ENCODE data around the gene GRM5. TPM values are rescaled to one million over a fixed set of nuclear protein-coding genes. Genes with fewer than 3 reads are reported as not detected.
A peak's percentile ranks its signal among the peaks of the same experiment; 100 is the strongest.

GRM5 gene
- total RNA-seq, 4 donors from 2014 or later, result 0.81 TPM; not detected in 3

GRCh38 chr11:88487646-88488045 lies 578.1 kb downstream of the GRM5 start:
- Histone ChIP-seq H3K9me3 (no peaks in the 10 kb centered on the region), H3K27me3 (no peaks in the 10 kb centered on the region), H3K4me1 (no peaks in the 10 kb centered on the region), H3K36me3 (no peaks in the 10 kb centered on the region), H3K27ac (no peak overlapping the region), H3K4me3 (replicated peaks in 1 of 3) (no peak overlapping the region)
- no peak for DNase-seq
- intact Hi-C loops (cut with DNase I), result no loop called here
- WGBS, 2 donors, result 89 to 97% methylated on average over 1 of the region's 1 CpG
- TF ChIP-seq CTCF (IDR thresholded peaks at IDR 0.05), result no peak
- TF ChIP-seq POLR2A (IDR thresholded peaks at IDR 0.05), result no peak

DNA sequence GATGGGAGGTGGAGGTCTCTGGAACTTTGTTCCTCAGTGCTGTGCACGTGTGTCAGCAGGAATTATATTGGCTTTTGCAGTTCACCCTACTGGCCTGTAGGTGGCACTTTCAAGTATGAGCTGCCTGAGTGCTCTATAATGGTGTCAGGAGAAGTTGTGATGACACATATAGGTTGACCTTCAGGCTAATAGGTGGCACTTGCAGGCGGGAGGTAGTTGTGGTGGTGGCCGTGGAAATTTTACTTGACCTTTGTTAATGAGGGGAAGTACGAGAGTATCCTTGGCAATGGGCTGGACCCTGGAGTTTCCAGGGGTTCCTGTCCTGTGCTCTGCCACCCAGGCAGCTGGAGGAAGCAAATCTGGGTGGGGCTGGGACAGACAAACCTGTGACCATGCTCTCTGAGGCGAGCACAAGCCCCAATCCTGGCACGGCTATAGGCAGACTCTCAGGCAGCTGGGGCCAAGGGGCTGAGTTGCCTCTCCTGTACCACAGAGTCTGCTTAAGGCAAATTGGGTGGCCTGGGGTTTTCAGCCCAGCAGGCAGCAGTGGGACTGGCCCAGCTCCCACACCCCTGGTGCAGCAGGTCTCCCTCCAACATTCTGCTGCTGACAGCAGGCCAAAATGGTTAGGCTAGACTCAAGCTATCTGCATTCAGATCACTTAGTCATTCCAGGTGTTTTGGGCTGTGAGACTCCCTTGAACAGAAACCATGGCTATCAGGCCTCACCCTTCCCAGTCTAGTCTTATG lies 580.7 kb downstream of the GRM5 start:
- Histone ChIP-seq H3K4me3 (replicated peaks in 1 of 3) (no peak overlapping the region), H3K9me3 (no peaks in the 10 kb centered on the region), H3K4me1 (no peaks in the 10 kb centered on the region), H3K27me3 (no peaks in the 10 kb centered on the region), H3K36me3 (no peaks in the 10 kb centered on the region), H3K27ac (no peak overlapping the region)
- WGBS, 2 donors, result 63 to 73% methylated on average over 5 to 6 of the region's 6 CpGs
- intact Hi-C loops (cut with DNase I), result no loop called here
- DNase-seq, result no peak
- TF ChIP-seq CTCF (IDR thresholded peaks at IDR 0.05) (peak in 4 of 6 experiments; percentile 36 to 60 (median 48)), POLR2A (IDR thresholded peaks at IDR 0.05) (no peak)

- Histone ChIP-seq H3K36me3 (no peaks in the 10 kb centered on the region), H3K4me1 (no peaks in the 10 kb centered on the region), H3K27me3 (no peaks in the 10 kb centered on the region), H3K9me3 (no peaks in the 10 kb centered on the region), H3K4me3 (replicated peaks in 1 of 3) (no peak overlapping the region), H3K27ac (no peak overlapping the region)
- intact Hi-C loops (cut with DNase I), result no loop called here
- DNase-seq, result no peak
- TF ChIP-seq POLR2A (IDR thresholded peaks at IDR 0.05) (no peak), CTCF (IDR thresholded peaks at IDR 0.05) (no peak)
- WGBS, 2 donors, result 91 to 93% methylated on average over 2 of the region's 2 CpGs
These were observed 582.9 kb downstream of the GRM5 start for GRCh38 chr11:88482871-88483301.

DNA sequence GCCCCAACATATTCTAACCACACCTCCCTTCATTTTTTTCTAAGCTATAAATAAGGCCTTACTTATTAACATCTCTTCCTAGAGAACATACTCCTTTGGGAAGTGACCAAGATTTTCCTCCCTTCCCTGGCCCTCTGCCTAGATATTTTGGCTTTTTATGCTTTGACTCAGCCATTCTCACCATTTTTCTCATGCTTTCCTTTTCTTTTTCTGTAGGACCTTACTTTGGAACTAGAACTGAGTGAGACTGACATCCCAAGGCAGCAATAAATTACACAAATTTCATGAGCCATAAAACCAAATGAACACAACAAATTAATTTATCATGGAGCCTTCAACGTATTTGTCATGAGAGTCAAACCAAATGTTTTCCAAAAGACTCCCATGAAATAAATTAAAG lies 585.6 kb downstream of the GRM5 start:
- Histone ChIP-seq H3K4me3 (replicated peaks in 1 of 3) (no peak overlapping the region), H3K36me3 (no peaks in the 10 kb centered on the region), H3K27me3 (no peaks in the 10 kb centered on the region), H3K9me3 (no peaks in the 10 kb centered on the region), H3K4me1 (no peaks in the 10 kb centered on the region), H3K27ac (no peak overlapping the region)
- no peak for DNase-seq
- TF ChIP-seq POLR2A (IDR thresholded peaks at IDR 0.05), result no peak
- no peak for TF ChIP-seq CTCF (IDR thresholded peaks at IDR 0.05)
- WGBS, 2 donors, result 67 to 71% methylated on average over 1 of the region's 1 CpG
- intact Hi-C loops (cut with DNase I), result no loop called here

GRCh38 chr11:88478136-88478815 lies 587.5 kb downstream of the GRM5 start:
- no peak overlapping the region for H3K4me3 ChIP-seq (replicated peaks in 1 of 3)
- no peaks in the 10 kb centered on the region for H3K27me3 ChIP-seq
- TF ChIP-seq CTCF (IDR thresholded peaks at IDR 0.05), result no peak
- no peak for TF ChIP-seq POLR2A (IDR thresholded peaks at IDR 0.05)
- 57 to 68% methylated on average over 4 of the region's 4 CpGs for WGBS, 2 donors
- H3K27ac ChIP-seq, result no peak overlapping the region
- DNase-seq, result no peak
- no peaks in the 10 kb centered on the region for H3K9me3 ChIP-seq
- H3K4me1 ChIP-seq, result no peaks in the 10 kb centered on the region
- intact Hi-C loops (cut with DNase I), result no loop called here
- no peaks in the 10 kb centered on the region for H3K36me3 ChIP-seq

Measured in thyroid gland (tissue), 4 donors.